ENCODE data around the gene EPAS1. TPM values are rescaled to one million over a fixed set of nuclear protein-coding genes. Genes with fewer than 3 reads are reported as not detected.

The EPAS1 gene
- total and polyA plus RNA-seq, 2 of the 13 experiments (the other 11 are each of a cell fraction or from before 2014, with no cell fraction given): 47.1 to 182 TPM

GRCh38 chr2:46360303-46360702 is 63.1 kb downstream of the EPAS1 start:
- POLR2A ChIA-PET: interaction anchor here (1.1 kb wide), 1 partner anchor 63 kb away, joined by 3 read pairs; the partner anchor contains the start of gene EPAS1
- WGBS (ENCODE audit: low lambda C conversion rate): 100% methylated on average over 3 of the region's 3 CpGs
- CTCF ChIA-PET (ENCODE audit: low intra/inter-chr PET ratio, low total read pairs): no interaction called here
- no peak for ATAC-seq
- Histone ChIP-seq H3K36me3 (replicated peaks in 1 of 2; ENCODE audit: control insufficient read depth in 1 of 2, insufficient read depth in 2 of 2, low read length in 2 of 2) (peaks cover 57 to 82% of the 10 kb centered on the region in 2 experiments), H3K4me2 (ENCODE audit: low read depth, low read length) (no peak overlapping the region), H2AFZ (ENCODE audit: low read length) (no peak overlapping the region), H3K27ac (ENCODE audit: extremely low read length, insufficient read depth, low read length) (no peak overlapping the region), H3K4me1 (ENCODE audit: insufficient read depth, low read length) (peaks cover 23% of the 10 kb centered on the region), H3K79me2 (ENCODE audit: insufficient read depth, low read length) (no peaks in the 10 kb centered on the region), H3K9me3 (ENCODE audit: low read length) (no peaks in the 10 kb centered on the region), H3K9ac (ENCODE audit: insufficient read depth, low read depth, low read length) (no peak overlapping the region), H3K27me3 (ENCODE audit: control insufficient read depth in 1 of 2, insufficient read depth in 2 of 2, low read length in 2 of 2) (no peaks in the 10 kb centered on the region), H4K20me1 (ENCODE audit: insufficient read depth, low read length) (no peaks in the 10 kb centered on the region; the same call in none of the 2 replicates), H3K4me3 (replicated peaks in 1 of 3; ENCODE audit: insufficient read depth in 1 of 3, low read depth in 2 of 3, low read length in 3 of 3) (no peak overlapping the region)
- no peak for DNase-seq (ENCODE audit: low spot score)
- FAIRE-seq: no peak
- intact Hi-C loops (cut with micrococcal nuclease; ENCODE audit: unreplicated experiment) (no loop called here), in situ Hi-C loops (cut with HindIII; ENCODE audit: extremely low pct_ligation_motif_present, low pct_unique_long_range_greater_than_20kb) (loop anchor here (5.0 to 10.0 kb wide), 2 partner anchors 63 to 346 kb away; partner anchors contain the start of gene EPAS1)
- BruUV-seq (replicated peaks): no TSS peak
- TF ChIP-seq ZSCAN22 (CRISPR knock-in tag; IDR thresholded peaks at IDR 0.05): no peak
- no peak for TF ChIP-seq ZNF430 (CRISPR knock-in tag; IDR thresholded peaks at IDR 0.05)
- no peak for TF ChIP-seq NCOA2 (CRISPR knock-in tag; IDR thresholded peaks at IDR 0.05)
- TF ChIP-seq, protein P1, sequence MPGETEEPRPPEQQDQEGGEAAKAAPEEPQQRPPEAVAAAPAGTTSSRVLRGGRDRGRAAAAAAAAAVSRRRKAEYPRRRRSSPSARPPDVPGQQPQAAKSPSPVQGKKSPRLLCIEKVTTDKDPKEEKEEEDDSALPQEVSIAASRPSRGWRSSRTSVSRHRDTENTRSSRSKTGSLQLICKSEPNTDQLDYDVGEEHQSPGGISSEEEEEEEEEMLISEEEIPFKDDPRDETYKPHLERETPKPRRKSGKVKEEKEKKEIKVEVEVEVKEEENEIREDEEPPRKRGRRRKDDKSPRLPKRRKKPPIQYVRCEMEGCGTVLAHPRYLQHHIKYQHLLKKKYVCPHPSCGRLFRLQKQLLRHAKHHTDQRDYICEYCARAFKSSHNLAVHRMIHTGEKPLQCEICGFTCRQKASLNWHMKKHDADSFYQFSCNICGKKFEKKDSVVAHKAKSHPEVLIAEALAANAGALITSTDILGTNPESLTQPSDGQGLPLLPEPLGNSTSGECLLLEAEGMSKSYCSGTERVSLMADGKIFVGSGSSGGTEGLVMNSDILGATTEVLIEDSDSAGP (CRISPR knock-in tag; IDR thresholded peaks at IDR 0.05; ENCODE audit: borderline replicate concordance): no peak
- TF ChIP-seq HMG20A (CRISPR knock-in tag; IDR thresholded peaks at IDR 0.05; ENCODE audit: borderline replicate concordance): no peak
- no peak for TF ChIP-seq SP2 (CRISPR knock-in tag; IDR thresholded peaks at IDR 0.05)
- no peak for TF ChIP-seq ZNF343 (CRISPR knock-in tag; IDR thresholded peaks at IDR 0.05)
- TF ChIP-seq KDM5B (CRISPR knock-in tag; IDR thresholded peaks at IDR 0.05; ENCODE audit: borderline replicate concordance): no peak
- TF ChIP-seq ZNF12 (CRISPR knock-in tag; IDR thresholded peaks at IDR 0.05): no peak
- TF ChIP-seq ZNF274 (CRISPR knock-in tag; IDR thresholded peaks at IDR 0.05): no peak
- no peak for TF ChIP-seq DNMT1 (CRISPR knock-in tag; IDR thresholded peaks at IDR 0.05)
- no peak for TF ChIP-seq REPIN1 (CRISPR knock-in tag; IDR thresholded peaks at IDR 0.05; ENCODE audit: borderline replicate concordance, low read depth)
- no peak for TF ChIP-seq ZKSCAN8 (CRISPR knock-in tag; IDR thresholded peaks at IDR 0.05; ENCODE audit: borderline replicate concordance)
- TF ChIP-seq, protein P2, sequence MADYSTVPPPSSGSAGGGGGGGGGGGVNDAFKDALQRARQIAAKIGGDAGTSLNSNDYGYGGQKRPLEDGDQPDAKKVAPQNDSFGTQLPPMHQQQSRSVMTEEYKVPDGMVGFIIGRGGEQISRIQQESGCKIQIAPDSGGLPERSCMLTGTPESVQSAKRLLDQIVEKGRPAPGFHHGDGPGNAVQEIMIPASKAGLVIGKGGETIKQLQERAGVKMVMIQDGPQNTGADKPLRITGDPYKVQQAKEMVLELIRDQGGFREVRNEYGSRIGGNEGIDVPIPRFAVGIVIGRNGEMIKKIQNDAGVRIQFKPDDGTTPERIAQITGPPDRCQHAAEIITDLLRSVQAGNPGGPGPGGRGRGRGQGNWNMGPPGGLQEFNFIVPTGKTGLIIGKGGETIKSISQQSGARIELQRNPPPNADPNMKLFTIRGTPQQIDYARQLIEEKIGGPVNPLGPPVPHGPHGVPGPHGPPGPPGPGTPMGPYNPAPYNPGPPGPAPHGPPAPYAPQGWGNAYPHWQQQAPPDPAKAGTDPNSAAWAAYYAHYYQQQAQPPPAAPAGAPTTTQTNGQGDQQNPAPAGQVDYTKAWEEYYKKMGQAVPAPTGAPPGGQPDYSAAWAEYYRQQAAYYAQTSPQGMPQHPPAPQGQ (CRISPR knock-in tag; IDR thresholded peaks at IDR 0.05; ENCODE audit: borderline replicate concordance): no peak
- no peak for TF ChIP-seq TFAP4 (IDR thresholded peaks at IDR 0.05; ENCODE audit: borderline replicate concordance, low read depth)
- TF ChIP-seq ZNF75D (CRISPR knock-in tag; IDR thresholded peaks at IDR 0.05; ENCODE audit: borderline replicate concordance): no peak
- TF ChIP-seq E2F2 (CRISPR knock-in tag; IDR thresholded peaks at IDR 0.05; ENCODE audit: borderline replicate concordance): no peak
